HG03159 (cell line): ENCODE data around the gene ULBP2.

Experiments used
- ATAC-seq: cut with Tn5 transposase; IDR thresholded peaks from one replicate; pipeline ENCODE4 v1.9.1; 2021; ENCODE audit warnings: mild to moderate bottlenecking, moderate library complexity; ENCODE audit not compliant: unreplicated experiment

ULBP2 gene

GRCh38 chr6:149941583-149942460 is at the start of gene ULBP2:
ULBP2 (plus strand) TSS chr6:149942014; CDS start chr6:149942073, 59 bp downstream.
- no peak for ATAC-seq

- no peak for ATAC-seq
These were observed 46.7 kb upstream of the ULBP2 start for GRCh38 chr6:149895048-149895590.

- no peak for ATAC-seq
These were observed 46.0 kb upstream of the ULBP2 start for GRCh38 chr6:149895833-149896271.

DNA sequence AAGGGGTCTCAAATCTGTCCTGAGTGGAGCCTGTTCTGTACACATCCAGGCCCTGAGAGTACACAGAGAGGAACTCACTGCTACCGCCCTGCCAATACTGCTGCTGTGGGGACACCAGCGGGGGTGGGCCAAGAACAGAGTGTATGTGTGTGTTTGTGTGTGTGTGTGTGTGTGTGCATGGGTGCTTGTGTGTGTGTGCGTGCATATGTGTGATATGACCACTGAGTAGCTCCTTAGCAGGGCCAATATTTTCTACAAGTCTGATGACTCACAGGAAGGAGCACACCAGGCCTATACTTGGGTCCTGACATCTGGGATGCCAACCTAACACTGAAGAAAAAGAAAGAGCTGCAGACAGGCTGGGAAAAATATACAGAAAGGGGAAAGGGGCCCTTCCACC is 45.3 kb upstream of the ULBP2 start:
- ATAC-seq = no peak

- no peak for ATAC-seq
These were observed 44.7 kb upstream of the ULBP2 start for GRCh38 chr6:149897015-149897697.

DNA sequence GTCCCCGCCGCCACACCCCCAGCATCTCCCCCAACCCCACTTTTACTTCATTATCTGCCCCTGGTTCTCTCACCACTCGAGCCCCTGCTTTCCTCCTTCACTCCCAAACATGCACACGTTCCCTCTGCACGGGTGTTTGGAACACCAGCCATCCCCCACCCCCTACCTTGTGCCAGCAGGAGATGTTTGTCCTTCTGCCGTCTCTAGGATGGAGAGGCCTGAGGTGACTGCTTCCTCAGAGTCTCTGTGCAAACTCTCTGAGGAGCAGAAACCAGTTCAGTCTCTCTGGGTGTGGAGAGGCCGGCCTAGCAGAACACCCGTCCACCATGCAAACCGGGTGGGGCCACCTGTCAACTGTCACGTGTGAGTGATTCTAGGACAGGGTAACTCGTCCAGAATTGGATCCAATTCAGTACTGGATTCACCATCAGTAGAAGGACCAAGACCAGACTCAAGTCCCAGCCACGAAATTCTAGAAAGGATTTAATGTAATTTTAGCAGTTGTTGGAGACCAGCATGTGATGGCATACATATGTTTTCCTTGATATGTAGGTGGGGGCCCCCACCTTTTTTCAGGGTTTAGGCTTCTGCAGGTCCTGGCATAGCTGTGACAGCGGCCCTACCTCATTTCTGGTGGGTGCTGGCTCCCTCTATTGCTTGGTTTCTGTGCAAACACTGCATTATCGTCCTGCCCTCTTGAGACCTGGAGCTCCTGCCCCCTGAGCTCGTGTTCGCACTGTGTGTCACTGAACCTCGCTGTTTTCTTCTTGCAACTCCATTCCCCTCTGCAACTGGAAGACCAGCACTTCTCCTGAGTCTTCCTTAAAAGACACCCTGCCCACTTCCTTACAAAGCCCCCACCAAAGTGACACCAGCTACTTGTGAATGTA is 43.7 kb upstream of the ULBP2 start, which contains the start of gene RAET1E:
Gene RAET1E (minus strand): TSS at position 259 of the 890 bp plus-strand sequence. CDS start 7,212 bp downstream, outside the sequence.
- ATAC-seq = no peak

DNA sequence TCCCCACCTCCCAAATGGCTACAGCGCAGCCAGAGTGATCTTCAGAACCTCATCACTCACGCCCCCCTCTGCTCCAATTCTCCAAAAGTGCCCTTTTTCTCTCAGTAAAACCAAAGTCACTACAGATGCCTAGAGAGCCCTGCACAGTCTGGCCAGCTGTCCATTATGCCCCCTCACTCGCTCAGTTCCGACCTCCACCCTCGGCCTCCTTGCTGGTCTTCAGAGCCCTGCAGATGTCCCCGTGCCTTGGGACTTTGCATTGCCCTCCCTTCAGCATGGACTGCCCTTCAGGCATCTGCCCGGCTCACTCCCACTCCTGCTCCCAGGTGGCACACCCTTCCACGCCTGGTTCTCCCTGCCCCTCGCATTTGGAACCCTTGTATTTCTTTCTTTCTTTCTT is 42.8 kb upstream of the ULBP2 start:
- no peak for ATAC-seq

GRCh38 chr6:149899486-149899885 is 42.3 kb upstream of the ULBP2 start:
- ATAC-seq = no peak

DNA sequence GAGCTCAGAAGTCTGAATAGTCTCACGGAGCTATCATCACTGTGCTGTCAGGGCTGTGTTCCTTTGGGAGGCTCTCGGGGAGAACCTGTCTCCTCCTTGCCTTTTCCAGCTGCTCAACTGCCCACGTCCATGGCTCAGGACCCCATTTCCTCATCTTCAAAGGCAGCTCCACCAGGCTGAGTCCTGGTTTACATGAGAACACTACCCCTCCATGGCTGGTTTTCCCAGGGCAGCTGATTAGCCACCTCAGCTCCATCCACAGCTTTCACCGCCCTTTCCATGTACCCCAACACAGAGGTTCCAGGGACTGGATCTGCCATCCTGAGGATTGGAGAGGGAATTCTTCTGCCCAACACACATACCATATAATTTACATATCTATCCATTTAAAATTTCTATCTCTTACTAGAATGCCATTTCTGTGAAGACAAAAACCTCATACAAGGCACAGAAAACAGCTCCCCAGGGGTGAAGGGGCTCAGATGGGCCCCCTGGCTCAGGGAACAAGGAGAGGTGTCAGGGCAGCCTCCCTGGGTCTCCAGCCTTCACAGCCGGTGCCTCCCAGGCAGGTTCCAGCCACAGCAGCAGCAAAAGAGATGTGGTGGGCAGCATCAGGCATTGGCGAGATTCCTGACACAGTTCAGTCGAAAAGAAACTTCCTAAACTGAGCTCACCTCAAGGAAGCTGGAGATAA is 41.7 kb upstream of the ULBP2 start:
- ATAC-seq = no peak

DNA sequence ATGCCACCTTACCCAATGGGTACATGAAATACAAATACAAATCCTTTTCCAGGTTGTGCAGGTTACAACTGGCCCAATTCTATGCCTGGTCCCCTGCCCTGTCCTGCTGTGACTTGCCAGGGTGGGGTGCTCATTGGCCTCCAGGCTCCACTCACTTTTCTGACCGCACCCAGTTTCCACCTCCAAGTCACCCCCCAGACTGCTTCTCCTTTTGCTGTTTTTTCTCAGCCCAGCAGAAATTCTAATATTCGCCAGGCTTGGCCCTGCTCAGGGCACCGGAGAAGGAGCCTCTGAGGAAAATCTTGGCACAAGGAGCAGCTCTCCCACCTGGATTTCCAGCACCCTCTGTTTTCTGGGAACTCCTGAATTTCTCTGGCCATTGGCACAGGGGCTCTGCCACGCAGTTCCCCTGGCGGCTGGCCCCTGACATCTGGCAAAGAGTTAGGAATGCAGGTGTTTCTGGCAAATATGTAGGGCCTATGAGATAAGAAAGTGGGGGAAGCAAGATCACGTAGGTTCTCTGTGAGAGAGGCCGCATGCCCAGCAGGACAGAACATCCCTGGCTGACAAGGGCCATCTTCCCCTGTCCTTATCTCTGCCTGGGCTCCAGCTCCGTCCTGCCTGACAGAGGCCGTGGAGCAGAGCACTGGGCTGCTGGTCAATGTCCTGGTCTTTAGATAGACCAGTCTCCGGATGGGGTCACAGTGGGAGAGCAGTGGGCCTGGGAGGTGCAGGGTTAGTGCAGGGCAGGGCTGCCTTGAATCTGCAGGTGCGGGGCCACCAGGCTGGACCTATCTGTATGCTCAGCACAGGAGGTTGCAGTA is 41.0 kb upstream of the ULBP2 start:
- ATAC-seq = no peak

DNA sequence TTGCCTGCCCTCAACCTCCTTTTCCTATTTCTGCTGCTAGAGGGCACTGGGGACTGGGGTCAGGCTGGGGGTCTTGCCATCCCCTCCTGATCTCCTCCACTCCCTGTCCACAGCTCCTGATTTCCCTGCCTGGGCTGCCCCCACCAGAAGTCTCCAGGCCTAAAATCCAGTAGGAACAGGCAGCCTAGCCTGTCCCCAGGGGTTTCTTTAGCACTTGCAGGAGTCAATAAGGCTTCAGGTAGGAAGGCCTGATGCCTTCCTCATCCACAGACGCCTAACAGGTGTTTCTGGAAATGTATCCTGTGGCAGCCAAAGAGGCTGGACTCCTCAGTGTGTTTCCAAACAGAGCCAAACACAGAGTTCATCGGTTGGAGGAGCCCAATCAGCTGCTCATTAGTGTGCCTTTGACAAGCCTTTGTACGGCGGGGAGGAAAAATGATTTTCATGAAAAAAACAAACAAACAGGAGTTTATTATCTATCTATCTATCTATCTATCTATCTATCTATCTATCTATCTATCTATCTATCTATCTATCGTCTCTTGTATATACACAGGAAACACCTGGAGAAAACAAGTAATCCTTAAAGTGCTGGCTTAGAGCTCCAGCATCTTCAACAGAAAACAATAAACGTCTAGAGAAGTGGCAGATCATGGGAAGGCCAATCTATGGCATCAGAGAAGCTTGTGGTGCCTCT is 40.2 kb upstream of the ULBP2 start:
- ATAC-seq = no peak

- no peak for ATAC-seq
These were observed 37.7 kb upstream of the ULBP2 start for GRCh38 chr6:149903938-149904611.

DNA sequence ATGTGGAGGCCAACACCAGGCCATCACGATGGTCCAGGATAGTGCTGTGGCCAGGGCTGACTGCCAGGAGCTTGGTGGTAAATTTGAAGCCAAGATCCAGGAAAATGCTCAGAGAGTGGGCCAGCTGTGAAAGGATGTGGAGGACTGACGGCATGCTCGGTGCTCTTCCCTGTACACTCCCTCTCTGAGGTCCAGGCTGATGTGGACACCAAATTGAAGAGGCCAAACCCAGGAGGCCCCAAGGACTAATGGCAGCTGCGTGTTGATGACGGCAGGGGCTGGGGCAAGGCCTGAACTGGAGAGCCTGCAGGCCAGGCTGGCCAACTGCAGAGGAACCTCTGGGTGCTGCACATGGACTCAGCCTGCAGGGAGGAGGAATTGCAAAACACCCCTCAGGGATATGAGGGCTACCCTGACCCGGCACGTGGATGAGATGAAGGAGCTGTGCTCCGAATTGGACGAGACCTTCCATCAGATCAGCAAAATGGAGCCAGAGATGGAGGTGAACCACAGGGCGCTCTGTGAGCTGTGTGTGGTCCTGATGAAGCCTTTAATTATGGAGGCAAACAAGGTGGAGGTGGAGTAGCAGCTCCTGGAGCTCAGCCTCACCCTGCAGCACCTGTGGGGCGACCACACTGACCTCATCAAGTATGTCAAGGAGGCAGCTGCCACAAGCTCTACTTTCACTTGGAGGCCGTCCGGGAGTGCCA is 37.0 kb upstream of the ULBP2 start:
- ATAC-seq = no peak

- no peak for ATAC-seq
These were observed 36.4 kb upstream of the ULBP2 start for GRCh38 chr6:149905371-149905910.

DNA sequence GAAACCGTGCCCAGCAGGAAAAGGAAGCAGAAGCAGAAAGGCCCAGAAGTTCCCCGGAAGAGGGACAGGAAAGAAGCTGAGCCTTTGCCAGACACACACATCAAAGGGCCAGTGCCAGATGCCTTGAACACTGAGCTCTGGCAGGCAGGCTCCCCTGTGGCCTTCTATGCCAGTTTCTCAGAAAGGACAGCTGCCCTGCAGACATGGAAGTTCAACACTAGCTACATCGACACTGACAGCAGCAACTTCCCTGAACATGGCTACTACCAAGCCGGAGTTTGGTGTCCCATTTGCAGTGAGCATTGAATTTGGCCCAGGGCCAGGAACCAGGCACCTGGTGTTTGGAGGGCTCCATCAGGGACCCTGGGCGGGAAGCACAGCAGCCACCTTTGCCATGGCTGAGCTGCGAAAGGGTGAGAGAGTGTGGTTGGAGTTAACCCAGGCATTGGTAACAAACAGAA is 35.9 kb upstream of the ULBP2 start:
- no peak for ATAC-seq

GRCh38 chr6:149906405-149906804 is 35.4 kb upstream of the ULBP2 start:
- ATAC-seq = no peak

GRCh38 chr6:149907317-149907716 is 34.5 kb upstream of the ULBP2 start:
- no peak for ATAC-seq
